GM19043 (cell line): ENCODE data around the gene ABHD3.
"Not testable (repeated sequence)": the region's sequence is repeated elsewhere in the genome, so short reads cannot be mapped to it uniquely, and the experiment has no call there.

Source experiments
- ATAC-seq: cut with Tn5 transposase; IDR thresholded peaks from one replicate; pipeline ENCODE4 v1.9.1; 2021; ENCODE audit warnings: low read depth; ENCODE audit not compliant: unreplicated experiment

Gene ABHD3

GRCh38 chr18:21704603-21705364 lies at the start of gene ABHD3:
TSS of gene ABHD3 (minus strand) at chr18:21704774. CDS start at chr18:21704665, 109 bp downstream.
- ATAC-seq = peak; percentile 87

- no peak for ATAC-seq
These were observed 43.5 kb upstream of the ABHD3 start for GRCh38 chr18:21747764-21748693.

- no peak for ATAC-seq
These were observed 42.7 kb upstream of the ABHD3 start for GRCh38 chr18:21747268-21747667.

GRCh38 chr18:21745231-21745630 lies 40.7 kb upstream of the ABHD3 start:
- ATAC-seq = no peak

GRCh38 chr18:21743166-21743832 lies 38.7 kb upstream of the ABHD3 start:
- ATAC-seq = no peak

DNA sequence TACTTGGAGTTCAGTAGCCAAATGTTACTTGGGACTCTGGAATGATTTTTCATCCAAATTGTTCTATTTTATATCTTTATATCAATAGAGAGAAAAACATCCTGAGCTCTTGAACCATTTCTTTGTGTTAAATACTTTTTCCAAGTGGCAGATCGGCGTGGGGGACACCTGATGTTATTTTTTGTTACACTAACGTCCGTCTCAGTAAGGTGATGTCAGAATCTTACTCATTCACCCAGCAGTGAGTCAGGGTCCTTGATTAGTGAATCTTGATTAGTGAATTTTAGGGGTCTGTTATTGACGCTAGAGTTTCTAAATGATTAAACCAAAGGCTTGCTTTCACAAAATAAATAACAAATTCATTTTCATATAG lies 37.7 kb upstream of the ABHD3 start:
- no peak for ATAC-seq

- peak; percentile 8 for ATAC-seq
These were observed 37.2 kb upstream of the ABHD3 start for GRCh38 chr18:21741562-21742314.

DNA sequence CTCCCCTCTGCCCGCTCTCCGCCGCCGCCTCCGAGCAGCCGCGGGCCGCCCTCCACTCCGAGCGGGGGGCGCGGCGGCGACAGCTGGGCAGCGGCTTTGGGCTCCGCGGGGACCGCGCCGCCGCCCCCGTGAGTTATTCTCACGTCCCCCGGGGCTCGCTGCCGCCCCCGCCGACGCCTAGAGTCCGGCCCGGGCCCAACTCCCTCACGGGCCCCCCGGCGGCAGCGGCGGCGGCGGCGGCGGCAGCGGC lies 36.7 kb upstream of the ABHD3 start:
- no peak for ATAC-seq

GRCh38 chr18:21740538-21741311 lies 36.2 kb upstream of the ABHD3 start, which contains the start of gene MIB1:
TSS of gene MIB1 (plus strand) at chr18:21740792. CDS start at chr18:21741584, 792 bp downstream.
- peak; percentile 95 for ATAC-seq

DNA sequence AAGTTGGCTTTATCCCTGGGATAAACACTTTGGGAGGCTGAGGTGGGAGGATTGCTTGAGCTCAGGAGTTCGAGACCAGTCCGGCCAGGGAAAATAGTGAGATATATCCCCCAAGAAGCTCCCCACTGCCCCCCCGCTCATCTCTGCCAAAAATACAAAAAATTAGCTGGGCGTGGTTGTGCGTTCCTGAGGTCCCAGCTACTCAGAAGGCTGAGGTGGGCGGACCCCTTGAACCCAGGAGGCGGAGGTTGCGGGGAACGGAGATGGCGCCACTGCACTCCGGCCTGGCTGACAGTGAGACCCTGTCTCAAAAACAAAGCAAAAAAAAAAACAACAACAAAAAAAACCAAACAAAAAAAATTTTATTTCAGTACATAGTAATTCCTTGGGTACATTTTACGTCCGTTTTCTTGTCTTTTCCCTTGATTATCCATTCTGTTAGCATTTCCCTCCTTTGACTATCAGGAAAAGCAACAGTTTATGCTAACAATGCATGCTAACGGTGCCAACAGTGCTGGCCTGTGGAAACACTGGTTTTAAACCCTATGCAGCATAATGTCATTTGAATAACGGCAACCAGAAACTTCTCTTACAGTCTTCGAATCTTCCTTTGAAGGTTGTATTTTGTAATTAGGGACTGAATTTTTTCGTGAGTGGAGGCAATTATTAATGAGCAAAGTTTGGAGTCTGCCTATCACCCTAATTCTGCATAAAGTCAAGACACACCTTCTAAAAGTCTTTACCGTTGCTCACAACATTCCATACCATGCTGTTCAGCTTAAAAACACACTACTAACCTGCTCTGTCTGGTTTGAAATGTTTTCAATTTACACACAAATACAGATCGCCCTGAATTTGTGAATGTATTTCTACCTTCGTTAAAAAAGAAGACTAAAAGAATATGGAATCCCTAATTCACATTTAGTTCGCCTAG lies 35.3 kb upstream of the ABHD3 start:
- ATAC-seq = peak; percentile 11

- not testable (repeated sequence) for ATAC-seq
These were observed 32.4 kb upstream of the ABHD3 start for GRCh38 chr18:21736926-21737325.

- ATAC-seq = no peak
These were observed 31.0 kb upstream of the ABHD3 start for GRCh38 chr18:21735452-21736015.

DNA sequence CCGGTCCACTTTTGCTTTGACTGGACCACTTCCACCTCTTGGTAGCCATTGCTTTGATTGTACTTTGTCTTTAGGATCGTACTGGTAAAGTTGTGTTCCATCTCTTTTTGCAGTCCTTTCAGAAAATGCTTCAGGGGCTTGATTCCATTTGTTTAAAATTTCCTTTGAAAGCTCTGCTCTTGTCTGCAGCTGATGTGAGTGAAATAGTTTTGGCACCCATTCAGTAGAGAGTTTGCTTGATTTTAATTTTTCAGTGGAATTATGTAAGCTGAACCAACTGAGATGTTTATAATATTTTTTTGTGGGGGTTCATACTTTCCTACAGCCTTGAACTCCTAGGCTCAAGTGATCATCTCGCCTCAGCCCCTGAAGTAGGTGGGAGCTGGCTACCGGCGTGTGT lies 28.4 kb upstream of the ABHD3 start:
- no peak for ATAC-seq

- no peak for ATAC-seq
These were observed 23.1 kb upstream of the ABHD3 start for GRCh38 chr18:21727702-21728101.

- ATAC-seq = no peak
These were observed 20.6 kb upstream of the ABHD3 start for GRCh38 chr18:21725201-21725600.

DNA sequence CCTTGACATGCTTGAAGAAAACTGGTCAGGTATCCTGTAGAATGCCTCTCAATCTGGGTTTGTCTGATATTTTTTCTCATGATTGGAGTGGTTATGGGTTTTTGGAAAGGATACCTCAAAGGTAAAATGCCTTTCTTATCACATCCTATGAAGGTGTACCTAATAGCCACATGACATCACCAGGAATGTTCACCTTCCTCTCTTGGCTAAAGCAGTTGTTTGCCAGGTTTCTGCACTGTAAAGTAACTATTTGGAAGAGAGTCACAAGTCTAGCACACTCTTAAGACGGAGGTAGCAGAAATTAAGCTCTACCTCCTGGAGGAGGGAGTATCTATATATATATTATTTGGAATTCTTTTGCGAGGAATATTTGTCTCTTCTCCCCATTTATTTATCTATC lies 18.1 kb upstream of the ABHD3 start:
- ATAC-seq = no peak

DNA sequence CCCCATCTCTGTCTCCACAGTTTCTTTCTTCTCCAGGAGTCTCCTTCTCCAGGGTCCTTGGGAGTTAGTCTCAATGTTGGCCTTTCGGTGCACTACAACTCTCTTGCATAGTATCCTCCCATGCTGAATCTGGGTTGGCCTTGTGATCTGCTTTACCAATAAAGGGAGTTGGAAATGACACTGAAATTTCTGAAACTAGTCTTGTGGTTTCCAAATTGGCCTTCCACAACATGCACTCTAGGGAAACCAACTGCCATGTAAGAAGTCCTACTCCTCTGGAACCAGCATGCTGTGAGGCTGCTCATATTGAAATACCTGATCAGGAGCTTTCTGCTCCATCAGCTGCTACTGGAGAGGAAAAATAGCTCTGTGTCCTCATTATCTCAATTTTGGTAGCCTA lies 9.9 kb upstream of the ABHD3 start:
- no peak for ATAC-seq

DNA sequence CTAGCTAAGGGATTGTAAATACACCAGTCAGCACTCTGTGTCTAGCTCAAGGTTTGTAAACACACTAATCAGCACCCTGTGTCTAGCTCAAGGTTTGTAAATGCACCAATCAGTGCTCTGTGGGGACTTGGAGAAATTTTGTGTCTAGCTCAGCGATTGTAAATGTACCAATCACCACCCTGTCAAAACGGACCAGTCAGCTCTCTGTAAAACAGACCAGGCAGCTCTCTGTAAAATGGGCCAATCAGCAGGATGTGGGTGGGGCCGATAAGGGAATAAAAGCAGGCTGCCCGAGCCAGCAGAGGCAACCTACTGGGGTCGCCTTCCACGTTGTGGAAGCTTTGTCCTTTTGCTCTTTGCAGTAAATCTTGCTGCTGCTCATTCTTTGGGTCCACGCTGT lies 2.6 kb upstream of the ABHD3 start:
- ATAC-seq = not testable (repeated sequence)
